Duodenal mucosa (tissue), 2 donors: ENCODE measurements around the gene SUFU.

ENCODE experiments used
- H3K27ac ChIP-seq: one replicate; pipeline ENCODE4 v1.7.0; 2013; ENCODE audit warnings: low read depth, low read length
- H3K27me3 ChIP-seq, 2 donors: one replicate each; pipeline ENCODE4 v1.7.0; 2013; ENCODE audit warnings: low read length in 2 of 2, control low read depth in 1 of 2; ENCODE audit not compliant: insufficient read depth in 2 of 2, control insufficient read depth in 1 of 2
- H3K36me3 ChIP-seq, 2 donors: one replicate each; pipeline ENCODE4 v1.7.0; 2013; ENCODE audit warnings: low read length in 2 of 2, control low read depth in 1 of 2; ENCODE audit not compliant: insufficient read depth in 2 of 2, control insufficient read depth in 1 of 2
- H3K4me1 ChIP-seq, 2 donors: one replicate each; pipeline ENCODE4 v1.7.0; 2013; ENCODE audit warnings: low read length in 2 of 2, control low read depth in 1 of 2; ENCODE audit not compliant: insufficient read depth in 2 of 2, control insufficient read depth in 1 of 2
- H3K4me3 ChIP-seq, 2 donors: one replicate each; pipeline ENCODE4 v1.7.0; 2013; ENCODE audit warnings: low read length in 2 of 2, low read depth in 1 of 2
- H3K9ac ChIP-seq, 2 donors: one replicate each; pipeline ENCODE4 v1.7.0; 2013; ENCODE audit warnings: low read length in 2 of 2, low read depth in 1 of 2
- H3K9me3 ChIP-seq, 2 donors: one replicate each; pipeline ENCODE4 v1.7.0; 2013; ENCODE audit warnings: low read length in 2 of 2, control low read depth in 1 of 2; ENCODE audit not compliant: control insufficient read depth in 1 of 2

The SUFU gene

GRCh38 chr10:102565793-102566192 lies 62.0 kb downstream of the SUFU start:
- Histone ChIP-seq H3K27ac (no peak overlapping the region), H3K4me1 (peaks cover 0 to 5% of the 10 kb centered on the region in 2 donors), H3K27me3 (no peaks in the 10 kb centered on the region), H3K4me3 (no peak overlapping the region), H3K36me3 (no peaks in the 10 kb centered on the region), H3K9me3 (no peaks in the 10 kb centered on the region), H3K9ac (no peak overlapping the region)

GRCh38 chr10:102578782-102579181 lies 75.0 kb downstream of the SUFU start:
- no peaks in the 10 kb centered on the region for H3K9me3 ChIP-seq
- H3K4me1 ChIP-seq: peaks cover 5 to 10% of the 10 kb centered on the region in 2 donors
- no peak overlapping the region for H3K4me3 ChIP-seq
- H3K27ac ChIP-seq: no peak overlapping the region
- H3K36me3 ChIP-seq: no peaks in the 10 kb centered on the region
- no peak overlapping the region for H3K9ac ChIP-seq
- H3K27me3 ChIP-seq: no peaks in the 10 kb centered on the region

GRCh38 chr10:102579328-102579727 lies 75.6 kb downstream of the SUFU start:
- no peak overlapping the region for H3K27ac ChIP-seq
- H3K9ac ChIP-seq: no peak overlapping the region
- no peaks in the 10 kb centered on the region for H3K9me3 ChIP-seq

GRCh38 chr10:102580230-102580629 lies 76.5 kb downstream of the SUFU start:
- H3K27me3 ChIP-seq: no peaks in the 10 kb centered on the region
- no peaks in the 10 kb centered on the region for H3K9me3 ChIP-seq
- H3K4me1 ChIP-seq: peaks cover 5 to 13% of the 10 kb centered on the region in 2 donors
- no peak overlapping the region for H3K9ac ChIP-seq
- H3K36me3 ChIP-seq: no peaks in the 10 kb centered on the region
- no peak overlapping the region for H3K4me3 ChIP-seq
- H3K27ac ChIP-seq: no peak overlapping the region

More at GRCh38 chr10:102579328-102579727, 75.6 kb downstream of the SUFU start:
- Histone ChIP-seq H3K4me1 (peaks cover 5 to 13% of the 10 kb centered on the region in 2 donors), H3K4me3 (peak overlapping the region in 1 of 2 donors; percentile 0), H3K36me3 (no peaks in the 10 kb centered on the region), H3K27me3 (no peaks in the 10 kb centered on the region)

GRCh38 chr10:102581401-102581800 lies 77.6 kb downstream of the SUFU start:
- Histone ChIP-seq H3K4me1 (peaks cover 5 to 13% of the 10 kb centered on the region in 2 donors), H3K9ac (no peak overlapping the region)

GRCh38 chr10:102581981-102582580 lies 78.3 kb downstream of the SUFU start:
- no peaks in the 10 kb centered on the region for H3K27me3 ChIP-seq
- H3K4me1 ChIP-seq: peaks cover 5 to 13% of the 10 kb centered on the region in 2 donors
- no peaks in the 10 kb centered on the region for H3K36me3 ChIP-seq
- no peak overlapping the region for H3K27ac ChIP-seq
- H3K9ac ChIP-seq: no peak overlapping the region
- no peaks in the 10 kb centered on the region for H3K9me3 ChIP-seq
- no peak overlapping the region for H3K4me3 ChIP-seq

More at GRCh38 chr10:102581401-102581800, 77.6 kb downstream of the SUFU start:
- Histone ChIP-seq H3K27me3 (no peaks in the 10 kb centered on the region), H3K36me3 (no peaks in the 10 kb centered on the region), H3K4me3 (no peak overlapping the region), H3K27ac (no peak overlapping the region), H3K9me3 (no peaks in the 10 kb centered on the region)

GRCh38 chr10:102583435-102584417 lies 80.0 kb downstream of the SUFU start:
- no peak overlapping the region for H3K4me3 ChIP-seq
- H3K4me1 ChIP-seq: peaks cover 4 to 13% of the 10 kb centered on the region in 2 donors
- no peaks in the 10 kb centered on the region for H3K36me3 ChIP-seq
- H3K9ac ChIP-seq: no peak overlapping the region
- no peaks in the 10 kb centered on the region for H3K9me3 ChIP-seq
- no peak overlapping the region for H3K27ac ChIP-seq
- H3K27me3 ChIP-seq: no peaks in the 10 kb centered on the region

GRCh38 chr10:102585026-102585425 lies 81.3 kb downstream of the SUFU start:
- Histone ChIP-seq H3K4me1 (peaks cover 0 to 3% of the 10 kb centered on the region in 2 donors), H3K9ac (no peak overlapping the region), H3K27ac (no peak overlapping the region), H3K9me3 (no peaks in the 10 kb centered on the region), H3K4me3 (no peak overlapping the region), H3K36me3 (no peaks in the 10 kb centered on the region), H3K27me3 (no peaks in the 10 kb centered on the region)

GRCh38 chr10:102586858-102587257 lies 83.1 kb downstream of the SUFU start:
- Histone ChIP-seq H3K9me3 (no peaks in the 10 kb centered on the region), H3K4me3 (no peak overlapping the region), H3K27ac (no peak overlapping the region), H3K36me3 (no peaks in the 10 kb centered on the region), H3K4me1 (peaks cover 0 to 3% of the 10 kb centered on the region in 2 donors), H3K9ac (no peak overlapping the region), H3K27me3 (no peaks in the 10 kb centered on the region)

GRCh38 chr10:102588875-102589274 lies 85.1 kb downstream of the SUFU start:
- Histone ChIP-seq H3K9me3 (no peaks in the 10 kb centered on the region), H3K4me3 (no peak overlapping the region), H3K36me3 (peaks cover 0 to 3% of the 10 kb centered on the region in 2 donors), H3K9ac (no peak overlapping the region), H3K27me3 (no peaks in the 10 kb centered on the region), H3K27ac (no peak overlapping the region), H3K4me1 (peaks cover 10 to 11% of the 10 kb centered on the region in 2 donors)
